GM13976 (cell line): ENCODE results near the gene DNAI2.

Experiments
- DNase-seq: peaks from one replicate; pipeline ENCODE4 v3.0.0; 2012; ENCODE audit warnings: low spot score
- in situ Hi-C: fragments of 300-500 bp; cut with MboI; formaldehyde crosslinking; loops from one replicate; pipeline ENCODE4 v1.12.0; 2022; ENCODE audit warnings: low sequenced_read_pairs, mixed read lengths, inconsistent platforms; ENCODE audit not compliant: unreplicated experiment
- TF ChIP-seq, protein P1 (sequence below): IDR thresholded peaks from 2 replicates; pipeline ENCODE4 v1.5.1; 2012; ENCODE audit warnings: borderline replicate concordance, mild to moderate bottlenecking; ENCODE audit not compliant: insufficient read depth; ENCODE audit errors: extremely low read depth, missing control alignments, control extremely low read depth

Gene DNAI2

DNA sequence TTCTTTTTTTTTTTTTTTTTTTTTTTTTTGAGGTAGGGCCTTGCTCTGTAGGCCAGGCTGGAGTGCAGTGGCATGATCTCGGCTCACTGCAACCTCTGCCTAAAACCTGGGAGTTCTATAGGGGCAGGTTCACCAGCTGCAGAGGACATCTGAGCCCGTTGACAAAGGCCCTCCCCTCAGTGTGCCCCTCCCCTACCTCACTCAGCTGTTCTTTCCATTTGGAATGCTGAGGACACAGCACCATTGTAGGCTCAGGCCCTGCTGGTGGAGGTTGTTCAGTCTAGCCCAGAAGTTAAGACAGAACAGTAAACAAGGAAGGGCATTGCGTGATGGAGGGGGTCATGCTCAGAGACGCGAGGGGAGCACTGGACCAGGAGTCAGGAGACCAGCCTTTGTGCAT lies 30.1 kb downstream of the DNAI2 start:
- TF ChIP-seq, protein P1, sequence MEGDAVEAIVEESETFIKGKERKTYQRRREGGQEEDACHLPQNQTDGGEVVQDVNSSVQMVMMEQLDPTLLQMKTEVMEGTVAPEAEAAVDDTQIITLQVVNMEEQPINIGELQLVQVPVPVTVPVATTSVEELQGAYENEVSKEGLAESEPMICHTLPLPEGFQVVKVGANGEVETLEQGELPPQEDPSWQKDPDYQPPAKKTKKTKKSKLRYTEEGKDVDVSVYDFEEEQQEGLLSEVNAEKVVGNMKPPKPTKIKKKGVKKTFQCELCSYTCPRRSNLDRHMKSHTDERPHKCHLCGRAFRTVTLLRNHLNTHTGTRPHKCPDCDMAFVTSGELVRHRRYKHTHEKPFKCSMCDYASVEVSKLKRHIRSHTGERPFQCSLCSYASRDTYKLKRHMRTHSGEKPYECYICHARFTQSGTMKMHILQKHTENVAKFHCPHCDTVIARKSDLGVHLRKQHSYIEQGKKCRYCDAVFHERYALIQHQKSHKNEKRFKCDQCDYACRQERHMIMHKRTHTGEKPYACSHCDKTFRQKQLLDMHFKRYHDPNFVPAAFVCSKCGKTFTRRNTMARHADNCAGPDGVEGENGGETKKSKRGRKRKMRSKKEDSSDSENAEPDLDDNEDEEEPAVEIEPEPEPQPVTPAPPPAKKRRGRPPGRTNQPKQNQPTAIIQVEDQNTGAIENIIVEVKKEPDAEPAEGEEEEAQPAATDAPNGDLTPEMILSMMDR: no peak
- in situ Hi-C loops: no loop called here
- no peak for DNase-seq

DNA sequence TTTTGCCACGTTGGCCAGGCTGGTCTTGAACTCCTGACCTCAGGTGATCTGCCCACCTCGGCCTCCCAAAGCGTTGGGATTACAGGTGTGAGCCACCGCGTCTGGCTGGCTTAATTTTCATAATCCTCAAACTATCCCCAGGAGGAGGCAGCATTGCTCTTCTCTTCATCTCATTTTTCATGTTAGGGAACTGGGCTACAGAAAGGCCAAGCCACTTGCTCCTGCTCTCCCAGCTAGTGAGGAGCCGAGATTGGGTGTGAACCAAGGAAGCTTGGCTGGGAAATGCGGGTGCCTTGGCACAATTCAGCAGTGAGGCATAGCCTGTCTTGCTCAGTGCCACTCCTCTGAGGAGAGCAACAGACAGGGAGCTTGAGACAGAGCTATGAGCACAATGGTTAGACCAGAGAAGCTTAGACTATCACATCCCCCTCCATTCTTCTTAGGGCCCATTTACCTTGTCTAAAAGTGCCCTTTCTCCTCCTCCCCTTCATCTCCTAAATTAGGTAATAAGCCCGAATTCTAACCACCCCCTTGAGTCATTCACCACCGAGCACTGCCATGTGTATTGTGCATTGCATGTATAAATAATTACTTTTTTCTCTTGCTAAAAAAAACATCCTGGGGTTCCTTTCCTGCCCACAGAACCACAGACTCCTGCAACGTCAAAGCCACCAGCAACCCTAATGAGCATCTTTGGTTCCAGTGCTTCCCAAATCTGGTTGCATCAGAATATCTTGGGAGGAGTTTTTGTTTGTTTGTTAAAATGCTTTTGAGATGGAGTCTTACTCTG lies 32.0 kb downstream of the DNAI2 start:
- TF ChIP-seq, protein P1: no peak
- DNase-seq: no peak
- in situ Hi-C loops: no loop called here

DNA sequence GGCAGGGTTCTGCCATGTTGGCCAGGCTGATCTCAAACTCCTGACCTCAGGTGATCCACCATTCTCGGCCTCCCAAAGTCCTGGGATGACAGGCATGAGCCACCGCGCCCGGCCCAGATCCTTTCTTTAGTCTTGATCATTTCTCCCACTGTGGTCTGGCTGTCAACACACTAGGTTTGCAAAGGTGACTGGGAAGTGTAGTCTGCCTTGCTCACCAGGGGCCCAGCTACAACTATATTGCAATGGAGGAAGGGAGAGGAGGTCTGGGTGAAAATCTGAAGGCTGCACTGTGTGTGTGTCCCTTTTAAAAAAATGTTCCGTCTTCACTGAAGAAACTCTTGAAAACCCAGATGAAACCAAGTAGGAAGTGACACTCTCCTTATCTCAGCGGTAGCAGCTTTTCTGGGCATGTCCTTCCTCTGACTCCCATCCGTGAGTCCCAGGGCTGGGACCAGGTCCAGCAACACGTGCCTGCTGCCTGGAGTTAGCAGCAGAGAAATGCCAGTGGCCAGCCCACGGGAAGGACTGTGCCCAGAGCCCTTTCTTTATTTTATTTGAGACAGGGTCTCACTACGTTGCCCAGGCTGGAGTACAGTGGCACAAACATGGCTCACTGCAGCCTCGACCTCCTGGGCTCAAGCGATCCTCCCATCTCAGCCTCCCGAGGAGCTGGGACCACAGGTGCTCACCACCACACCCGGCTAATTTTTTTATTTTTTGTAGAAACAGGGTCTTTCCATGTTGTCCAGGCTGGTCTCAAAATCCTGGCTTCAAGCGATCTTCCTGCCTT lies 34.1 kb downstream of the DNAI2 start:
- in situ Hi-C loops: no loop called here
- TF ChIP-seq, protein P1: no peak
- DNase-seq: no peak

DNA sequence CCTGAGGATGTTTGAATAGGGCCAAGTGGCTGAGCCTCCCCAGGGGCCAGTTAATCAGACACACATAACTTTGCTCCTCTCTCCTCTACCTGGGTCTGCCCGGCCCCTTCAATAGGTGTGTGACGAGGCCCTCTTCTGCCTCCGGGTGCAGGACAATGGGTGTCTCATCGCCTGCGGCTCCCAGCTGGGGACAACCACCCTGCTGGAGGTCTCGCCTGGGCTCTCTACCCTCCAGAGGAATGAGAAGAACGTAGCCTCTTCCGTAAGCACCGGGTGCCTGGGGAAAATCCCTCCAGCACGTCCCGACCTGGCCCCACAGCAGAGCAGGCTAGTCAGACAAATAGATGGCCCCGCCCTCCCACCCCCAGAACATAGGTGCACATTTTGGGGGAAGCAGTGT lies 35.9 kb downstream of the DNAI2 start:
- TF ChIP-seq, protein P1: no peak
- in situ Hi-C loops: no loop called here
- no peak for DNase-seq

DNA sequence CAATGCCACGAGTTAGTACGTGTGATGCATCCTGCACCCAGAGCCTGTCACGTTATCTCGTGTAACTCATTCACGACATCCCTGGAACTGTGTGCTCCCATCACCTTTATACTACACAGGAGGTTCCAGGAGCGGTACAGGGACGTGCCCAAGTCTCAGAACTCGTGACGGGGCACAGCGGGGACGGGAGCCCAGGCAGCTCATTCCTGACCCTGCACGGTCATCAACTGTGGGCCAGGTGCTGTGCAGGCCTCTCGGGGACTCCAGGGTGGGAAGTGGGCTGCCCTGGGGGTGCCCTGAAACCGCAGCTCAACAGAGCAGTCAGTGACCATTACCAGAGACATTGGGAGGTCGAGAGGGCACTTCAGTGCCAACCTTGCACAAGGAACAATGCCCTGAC lies 40.8 kb downstream of the DNAI2 start:
- no peak for DNase-seq
- in situ Hi-C loops: no loop called here
- TF ChIP-seq, protein P1: no peak

DNA sequence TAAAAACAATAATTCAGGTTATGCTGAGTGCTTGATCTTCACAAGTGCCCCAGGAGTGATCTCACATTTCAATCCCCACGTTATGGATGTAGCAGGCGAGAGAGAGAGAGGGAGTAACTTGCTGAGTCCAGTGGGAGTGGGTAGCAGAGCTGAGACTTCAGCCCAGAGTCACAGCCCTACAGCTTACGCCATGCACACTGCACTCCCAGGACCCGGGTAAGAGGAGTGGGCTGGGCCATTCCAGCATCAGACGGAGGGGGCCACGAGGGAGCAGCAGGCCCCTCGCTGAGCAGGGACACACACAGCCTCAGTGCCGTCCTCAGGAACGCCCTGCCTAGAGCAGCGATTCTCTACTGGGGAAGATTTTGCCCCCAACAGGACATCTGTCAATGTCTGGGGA lies 42.2 kb downstream of the DNAI2 start:
- no peak for DNase-seq
- TF ChIP-seq, protein P1: no peak
- in situ Hi-C loops: no loop called here
